HG02870 (cell line): ENCODE data around the gene GCC1.
"Not testable (repeated sequence)": the region's sequence is repeated elsewhere in the genome, so short reads cannot be mapped to it uniquely, and the experiment has no call there.

Experiments
- ATAC-seq: cut with Tn5 transposase; IDR thresholded peaks from one replicate; pipeline ENCODE4 v1.9.1; 2021; ENCODE audit warnings: mild to moderate bottlenecking, moderate library complexity; ENCODE audit not compliant: unreplicated experiment

Gene GCC1

GRCh38 chr7:127591189-127591588 lies 5.8 kb upstream of the GCC1 start:
- no peak for ATAC-seq

GRCh38 chr7:127589896-127590295 lies 4.5 kb upstream of the GCC1 start:
- ATAC-seq, result no peak

- ATAC-seq, result peak; percentile 28
Observed at GRCh38 chr7:127588697-127589482, 3.5 kb upstream of the GCC1 start.

GRCh38 chr7:127588019-127588696 lies 2.8 kb upstream of the GCC1 start, which contains the start of gene ARF5:
TSS of gene ARF5 (plus strand) at chr7:127588411. CDS start at chr7:127588499, 88 bp downstream.
- ATAC-seq, result peak; percentile 70

GRCh38 chr7:127587663-127588018 lies 2.2 kb upstream of the GCC1 start:
- no peak for ATAC-seq

- ATAC-seq, result no peak
Observed at GRCh38 chr7:127586346-127586745, 950 bp upstream of the GCC1 start.

- ATAC-seq, result no peak
Observed at GRCh38 chr7:127584648-127585043, 750 bp downstream of the GCC1 start.

- no peak for ATAC-seq
Observed at GRCh38 chr7:127582361-127582760, 3.0 kb downstream of the GCC1 start.

GRCh38 chr7:127581716-127582115 lies 3.7 kb downstream of the GCC1 start:
- ATAC-seq, result no peak

GRCh38 chr7:127580612-127581011 lies 4.8 kb downstream of the GCC1 start:
- ATAC-seq, result no peak

- no peak for ATAC-seq
Observed at GRCh38 chr7:127578711-127579275, 6.6 kb downstream of the GCC1 start.

GRCh38 chr7:127578036-127578684 lies 7.2 kb downstream of the GCC1 start:
- no peak for ATAC-seq

- ATAC-seq, result no peak
Observed at GRCh38 chr7:127571741-127572505, 13.5 kb downstream of the GCC1 start.

- ATAC-seq, result not testable (repeated sequence)
Observed at GRCh38 chr7:127568034-127568433, 17.4 kb downstream of the GCC1 start.

GRCh38 chr7:127566242-127566641 lies 19.2 kb downstream of the GCC1 start:
- no peak for ATAC-seq

GRCh38 chr7:127557803-127558202 lies 27.6 kb downstream of the GCC1 start:
- no peak for ATAC-seq

- ATAC-seq, result no peak
Observed at GRCh38 chr7:127556404-127556803, 29.0 kb downstream of the GCC1 start.

- ATAC-seq, result no peak
Observed at GRCh38 chr7:127551941-127552340, 33.5 kb downstream of the GCC1 start.

GRCh38 chr7:127550247-127550646 lies 35.1 kb downstream of the GCC1 start:
- no peak for ATAC-seq

GRCh38 chr7:127546313-127546712 lies 39.1 kb downstream of the GCC1 start:
- no peak for ATAC-seq

- no peak for ATAC-seq
Observed at GRCh38 chr7:127541548-127541947, 43.8 kb downstream of the GCC1 start.
